Retinal pigment epithelial cell (primary cell): ENCODE data around the gene FREY1.

Experiments used
- DNase-seq: peaks from one replicate; pipeline ENCODE4 v3.0.0-alpha.2; 2010; ENCODE audit warnings: low read depth
- H3K4me3 ChIP-seq: 2 replicates; pipeline ENCODE4 v1.5.1; 2011; ENCODE audit warnings: mild to moderate bottlenecking, low read length, control low read depth, moderate library complexity
- TF ChIP-seq, protein P1 (sequence below): conservative IDR thresholded peaks from 2 replicates; pipeline ENCODE4 v1.5.1; 2011; ENCODE audit warnings: low read depth, low read length, control low read depth, inconsistent platforms

FREY1 gene

GRCh38 chr11:45928535-45929215 is 21.6 kb upstream of the FREY1 start:
- DNase-seq = no peak
- TF ChIP-seq, protein P1, sequence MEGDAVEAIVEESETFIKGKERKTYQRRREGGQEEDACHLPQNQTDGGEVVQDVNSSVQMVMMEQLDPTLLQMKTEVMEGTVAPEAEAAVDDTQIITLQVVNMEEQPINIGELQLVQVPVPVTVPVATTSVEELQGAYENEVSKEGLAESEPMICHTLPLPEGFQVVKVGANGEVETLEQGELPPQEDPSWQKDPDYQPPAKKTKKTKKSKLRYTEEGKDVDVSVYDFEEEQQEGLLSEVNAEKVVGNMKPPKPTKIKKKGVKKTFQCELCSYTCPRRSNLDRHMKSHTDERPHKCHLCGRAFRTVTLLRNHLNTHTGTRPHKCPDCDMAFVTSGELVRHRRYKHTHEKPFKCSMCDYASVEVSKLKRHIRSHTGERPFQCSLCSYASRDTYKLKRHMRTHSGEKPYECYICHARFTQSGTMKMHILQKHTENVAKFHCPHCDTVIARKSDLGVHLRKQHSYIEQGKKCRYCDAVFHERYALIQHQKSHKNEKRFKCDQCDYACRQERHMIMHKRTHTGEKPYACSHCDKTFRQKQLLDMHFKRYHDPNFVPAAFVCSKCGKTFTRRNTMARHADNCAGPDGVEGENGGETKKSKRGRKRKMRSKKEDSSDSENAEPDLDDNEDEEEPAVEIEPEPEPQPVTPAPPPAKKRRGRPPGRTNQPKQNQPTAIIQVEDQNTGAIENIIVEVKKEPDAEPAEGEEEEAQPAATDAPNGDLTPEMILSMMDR = no peak

GRCh38 chr11:45927684-45928413 is 20.8 kb upstream of the FREY1 start:
- no peak overlapping the region for H3K4me3 ChIP-seq
- TF ChIP-seq, protein P1 = no peak
- DNase-seq = no peak

More at GRCh38 chr11:45928535-45929215, 21.6 kb upstream of the FREY1 start:
- H3K4me3 ChIP-seq = no peak overlapping the region

DNA sequence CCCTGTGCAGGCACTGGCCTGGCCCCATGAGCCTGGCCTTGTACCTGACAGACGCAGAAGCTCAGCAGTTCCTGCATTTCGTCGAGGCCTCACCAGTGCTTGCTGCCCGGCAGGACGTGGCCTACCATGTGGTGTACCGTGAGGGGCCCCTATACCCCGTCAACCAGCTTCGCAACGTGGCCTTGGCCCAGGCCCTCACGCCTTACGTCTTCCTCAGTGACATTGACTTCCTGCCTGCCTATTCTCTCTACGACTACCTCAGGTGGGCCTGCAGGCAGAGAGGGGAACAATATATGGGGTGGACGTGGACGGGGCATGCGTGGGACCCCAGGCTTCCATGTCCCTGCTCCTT is 20.2 kb upstream of the FREY1 start:
- H3K4me3 ChIP-seq = no peak overlapping the region
- no peak for DNase-seq
- TF ChIP-seq, protein P1 = no peak

DNA sequence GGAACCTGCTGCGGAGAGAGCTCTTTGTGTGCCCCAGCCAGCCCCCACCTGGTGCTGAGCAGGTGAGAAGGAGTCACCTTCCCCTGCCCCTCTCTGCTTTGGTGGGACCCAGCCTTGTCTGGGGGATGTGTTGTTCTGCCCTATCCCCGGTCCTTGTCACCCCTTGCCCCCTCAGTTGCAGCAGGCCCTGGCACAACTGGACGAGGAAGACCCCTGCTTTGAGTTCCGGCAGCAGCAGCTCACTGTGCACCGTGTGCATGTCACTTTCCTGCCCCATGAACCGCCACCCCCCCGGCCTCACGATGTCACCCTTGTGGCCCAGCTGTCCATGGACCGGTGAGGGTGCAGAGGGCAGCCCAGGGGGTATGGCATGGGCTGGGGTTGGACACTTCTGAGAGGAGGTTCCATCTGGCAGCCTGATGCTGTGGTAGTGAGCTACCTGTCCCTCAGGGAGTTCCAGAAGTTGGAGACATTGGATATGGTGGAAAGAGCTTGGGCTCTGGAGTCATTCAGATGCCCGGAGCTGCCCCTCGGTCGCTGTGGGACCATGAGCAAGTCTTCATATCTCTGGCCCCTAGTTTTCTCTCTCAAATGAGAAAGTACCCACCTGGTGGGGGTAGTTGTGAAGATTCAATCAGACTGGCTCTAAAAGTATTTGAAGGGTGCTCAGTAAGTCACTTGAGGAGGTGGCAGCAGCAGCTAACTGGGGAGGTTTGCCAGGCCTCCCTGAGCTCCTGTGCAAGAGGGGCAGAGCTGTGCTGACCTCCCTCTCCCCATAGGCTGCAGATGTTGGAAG is 19.7 kb upstream of the FREY1 start:
- TF ChIP-seq, protein P1 = no peak
- no peak for DNase-seq
- H3K4me3 ChIP-seq = no peak overlapping the region

GRCh38 chr11:45926001-45926401 is 18.9 kb upstream of the FREY1 start:
- DNase-seq = no peak
- H3K4me3 ChIP-seq = no peak overlapping the region
- TF ChIP-seq, protein P1 = no peak

DNA sequence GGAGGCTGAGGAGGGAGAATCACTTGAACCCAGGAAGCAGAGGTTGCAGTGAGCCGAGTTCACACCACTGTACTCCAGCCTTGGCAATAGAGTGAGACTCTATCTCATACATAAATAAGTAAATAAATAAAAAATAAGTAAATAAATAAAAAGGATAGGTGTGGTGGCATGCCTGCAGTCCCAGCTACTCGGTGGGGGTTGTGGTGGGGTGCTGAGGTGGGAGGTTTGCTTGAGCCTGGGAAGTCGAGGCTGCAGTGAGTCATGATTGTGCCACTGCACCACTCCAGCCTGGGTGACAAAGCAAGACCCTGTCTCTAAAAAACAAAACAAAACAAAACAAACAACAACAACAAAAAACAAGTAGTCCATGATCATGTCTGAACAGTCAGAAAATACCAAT is 18.5 kb upstream of the FREY1 start:
- TF ChIP-seq, protein P1 = no peak
- no peak overlapping the region for H3K4me3 ChIP-seq
- no peak for DNase-seq
